ENCODE measurements around the gene RNF152. TPM values are rescaled to one million over a fixed set of nuclear protein-coding genes. Genes with fewer than 3 reads are reported as not detected.
A peak's percentile ranks its signal among the peaks of the same experiment; 100 is the strongest.

Gene RNF152
- total RNA-seq, 1 donor from 2014 or later = 0.58 TPM

GRCh38 chr18:61908661-61909060, 15.9 kb upstream of the RNF152 start:
- no peak for TF ChIP-seq CTCF (conservative IDR thresholded peaks at IDR 0.05; ENCODE audit: low read depth, low read length)
- no peak for DNase-seq (ENCODE audit: low read depth)
- no peak overlapping the region for H3K4me3 ChIP-seq (ENCODE audit: low read depth, low read length)

- DNase-seq (ENCODE audit: low read depth) = peak; percentile 16
- H3K4me3 ChIP-seq (ENCODE audit: low read depth, low read length) = no peak overlapping the region
- TF ChIP-seq CTCF (conservative IDR thresholded peaks at IDR 0.05; ENCODE audit: low read depth, low read length) = peak; percentile 98
Observed at GRCh38 chr18:61901323-61901986, 8.6 kb upstream of the RNF152 start.

GRCh38 chr18:61900504-61901281, 7.9 kb upstream of the RNF152 start:
- no peak overlapping the region for H3K4me3 ChIP-seq (ENCODE audit: low read depth, low read length)
- no peak for DNase-seq (ENCODE audit: low read depth)
- no peak for TF ChIP-seq CTCF (conservative IDR thresholded peaks at IDR 0.05; ENCODE audit: low read depth, low read length)

GRCh38 chr18:61898640-61899101, 5.9 kb upstream of the RNF152 start:
- H3K4me3 ChIP-seq (ENCODE audit: low read depth, low read length) = no peak overlapping the region
- no peak for DNase-seq (ENCODE audit: low read depth)
- TF ChIP-seq CTCF (conservative IDR thresholded peaks at IDR 0.05; ENCODE audit: low read depth, low read length) = no peak

GRCh38 chr18:61896757-61897156, 4.0 kb upstream of the RNF152 start:
- H3K4me3 ChIP-seq (ENCODE audit: low read depth, low read length) = no peak overlapping the region
- no peak for TF ChIP-seq CTCF (conservative IDR thresholded peaks at IDR 0.05; ENCODE audit: low read depth, low read length)
- DNase-seq (ENCODE audit: low read depth) = peak; percentile 52

- TF ChIP-seq CTCF (conservative IDR thresholded peaks at IDR 0.05; ENCODE audit: low read depth, low read length) = no peak
- DNase-seq (ENCODE audit: low read depth) = no peak
- no peak overlapping the region for H3K4me3 ChIP-seq (ENCODE audit: low read depth, low read length)
Observed at GRCh38 chr18:61896118-61896517, 3.3 kb upstream of the RNF152 start.

Data from epithelial cell of proximal tubule (primary cell).